T-cell (primary cell): ENCODE measurements around the gene INTU. TPM values are rescaled to one million over a fixed set of nuclear protein-coding genes. Genes with fewer than 3 reads are reported as not detected.

Experiments used
- ATAC-seq, 4 experiments: fragments of 200-7000 bp in 3 of 4; fragments of 150-1000 bp in 1 of 4; cut with Tn5 transposase; replicated peaks in 1 of 4; 1 replicate in 3 of 4; 2 replicates in 1 of 4; pipeline ENCODE4 v1.10.0; 2021; ENCODE audit warnings: moderate library complexity in 3 of 4, mild to moderate bottlenecking in 2 of 4, moderate number of reproducible peaks in 1 of 4
- CTCF ChIA-PET, 2 donors: fragments of 300-600 bp; sonication (Branson Sonifier 250); formaldehyde crosslinking; loops; one replicate each; lab custom pipeline; 2022; ENCODE audit warnings: antibody characterized with exemption in 2 of 2; lab: Charles Lee
- POLR2A ChIA-PET, 2 donors: fragments of 300-600 bp; sonication (Branson Sonifier 250); formaldehyde crosslinking; loops; one replicate each; lab custom pipeline; 2022; ENCODE audit warnings: antibody characterized with exemption in 2 of 2; lab: Charles Lee
- DNase-seq, 35 experiments: peaks; one replicate each; pipeline versions ENCODE4 v3.0.0 to v3.0.0-alpha.2; 2013 to 2023
- H3K27ac ChIP-seq: one replicate; pipeline ENCODE4 v1.5.1; 2013; ENCODE audit warnings: low read length
- H3K27me3 ChIP-seq, 2 experiments: replicated peaks in 1 of 2; 1 replicate in 1 of 2; 2 replicates in 1 of 2; pipeline versions ENCODE4 v1.6.1 to v1.7.0; 2013; ENCODE audit warnings: low read length in 1 of 2, mixed read lengths in 1 of 2; ENCODE audit not compliant: control insufficient read depth in 2 of 2, insufficient read depth in 2 of 2; ENCODE audit errors: extremely low read depth in 1 of 2
- H3K36me3 ChIP-seq, 2 donors: 1 replicate in 1 of 2; 2 replicates in 1 of 2; pipeline versions ENCODE4 v1.6.1 to v1.7.0; 2013; ENCODE audit warnings: low read length in 1 of 2; ENCODE audit not compliant: control insufficient read depth in 2 of 2, insufficient read depth in 1 of 2; ENCODE audit errors: extremely low read depth in 1 of 2
- H3K4me1 ChIP-seq, 2 experiments: 1 replicate in 1 of 2; 2 replicates in 1 of 2; pipeline versions ENCODE4 v1.6.1 to v1.7.0; 2013; ENCODE audit warnings: low read length in 2 of 2, mixed read lengths in 1 of 2; ENCODE audit not compliant: insufficient read depth in 2 of 2, control insufficient read depth in 1 of 2; ENCODE audit errors: extremely low read depth in 1 of 2
- H3K4me3 ChIP-seq, 2 donors: 1 replicate in 1 of 2; 2 replicates in 1 of 2; pipeline versions ENCODE4 v1.5.1 to v1.7.0; 2013; ENCODE audit warnings: mild to moderate bottlenecking in 2 of 2, low read length in 1 of 2, moderate library complexity in 1 of 2; ENCODE audit not compliant: control insufficient read depth in 1 of 2; ENCODE audit errors: extremely low read depth in 1 of 2
- H3K9me3 ChIP-seq: 2 replicates; pipeline ENCODE4 v1.7.0; 2013
- H3K27ac Mint-ChIP-seq, 2 donors: one replicate each; pipeline ENCODE4 v1.8.0; 2020 to 2021; ENCODE audit warnings: mild to moderate bottlenecking in 2 of 2, mixed read lengths in 2 of 2
- H3K27me3 Mint-ChIP-seq, 2 donors: one replicate each; pipeline ENCODE4 v1.8.0; 2021 to 2022; ENCODE audit warnings: mixed read lengths in 2 of 2
- H3K36me3 Mint-ChIP-seq: one replicate; pipeline ENCODE4 v1.8.0; 2021; ENCODE audit warnings: mixed read lengths
- H3K4me1 Mint-ChIP-seq, 3 donors: one replicate each; pipeline ENCODE4 v1.8.0; 2020 to 2022; ENCODE audit warnings: mixed read lengths in 3 of 3, mild to moderate bottlenecking in 1 of 3
- H3K4me3 Mint-ChIP-seq, 3 donors: one replicate each; pipeline ENCODE4 v1.8.0; 2020 to 2022; ENCODE audit warnings: mild to moderate bottlenecking in 3 of 3, mixed read lengths in 3 of 3, moderate library complexity in 3 of 3
- H3K9me3 Mint-ChIP-seq, 3 donors: one replicate each; pipeline ENCODE4 v1.8.0; 2020 to 2022; ENCODE audit warnings: mixed read lengths in 3 of 3
- WGBS: methylation state at CpG from one replicate; pipeline ENCODE4 v1.1.5; 2013; ENCODE audit warnings: missing lambda C conversion rate; ENCODE audit not compliant: insufficient coverage; 5-methylcytosine and 5-hydroxymethylcytosine counted together
- total RNA-seq, 35 experiments: library from RNA in 6 of 35; stranded (reverse) in 6 of 35; fragments of 120-200 nt in 1 of 35; gene quantifications; one replicate each; pipeline versions ENCODE4 v1.2.1 to v1.2.4 and lab custom pipeline; 2013 to 2026

INTU gene
- total RNA-seq, 5 donors from 2014 or later (not counting 1 experiment from before 2014, with no cell fraction given), result 0.13 to 0.44 (median 0.19) TPM; not detected in 2

DNA sequence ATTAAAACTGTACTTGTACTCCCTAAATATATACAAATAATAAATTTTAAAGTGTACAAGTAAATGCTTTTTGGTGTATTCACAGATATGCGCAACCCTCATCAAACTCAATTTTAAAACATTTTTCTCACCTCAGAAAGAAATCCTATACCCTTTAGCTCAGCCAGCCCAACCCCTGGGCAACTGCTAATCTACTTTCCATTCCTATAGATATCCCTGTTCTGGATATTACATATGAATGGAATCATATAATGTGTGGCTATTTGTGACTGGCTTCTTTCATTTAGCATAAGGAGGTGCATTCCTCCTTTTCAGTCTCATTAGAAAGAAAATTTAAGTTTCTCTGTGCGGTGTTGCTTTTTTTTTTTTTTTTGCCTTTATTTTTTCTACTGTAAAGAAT lies 39.4 kb downstream of the INTU start:
- no peaks in the 10 kb centered on the region for H3K9me3 Mint-ChIP-seq
- H3K27ac Mint-ChIP-seq, result no peak overlapping the region
- H3K27me3 Mint-ChIP-seq, result peaks cover 0 to 5% of the 10 kb centered on the region in 2 donors
- Histone ChIP-seq H3K27ac (no peak overlapping the region), H3K4me3 (no peak overlapping the region), H3K4me1 (no peaks in the 10 kb centered on the region), H3K27me3 (no peaks in the 10 kb centered on the region), H3K36me3 (no peaks in the 10 kb centered on the region), H3K9me3 (no peaks in the 10 kb centered on the region)
- WGBS, result no CpG with 5 or more reads among the region's 2 CpGs
- H3K36me3 Mint-ChIP-seq, result no peaks in the 10 kb centered on the region
- ATAC-seq (no peak), DNase-seq (no peak)
- CTCF ChIA-PET, result no interaction called here
- H3K4me1 Mint-ChIP-seq, result no peaks in the 10 kb centered on the region
- POLR2A ChIA-PET, result no interaction called here
- no peak overlapping the region for H3K4me3 Mint-ChIP-seq

DNA sequence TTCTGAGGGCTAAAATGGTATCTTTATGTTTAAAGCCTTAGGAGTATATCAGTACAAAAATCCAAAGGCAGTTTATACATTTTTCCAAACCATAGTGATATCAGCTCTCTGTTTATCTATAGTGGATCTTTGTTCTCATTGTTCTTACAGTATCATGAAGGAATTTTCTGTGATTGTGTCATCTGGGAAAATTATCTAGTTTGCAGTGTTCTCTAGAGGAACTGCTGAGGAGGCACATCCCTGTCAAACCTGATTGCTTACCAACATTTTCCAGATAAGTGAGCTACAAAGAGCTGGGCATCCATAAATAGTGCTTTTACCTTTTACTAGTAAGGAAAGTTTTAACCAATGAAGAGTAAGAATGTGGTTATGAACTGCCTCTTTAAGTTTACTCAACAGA lies 52.5 kb downstream of the INTU start:
- POLR2A ChIA-PET, result interaction anchor here in 1 of 2 donors (0.6 kb wide), 1 partner anchor 471 kb away, joined by 9 read pairs; no protein-coding TSS in a partner anchor
- no peak for ATAC-seq

DNA sequence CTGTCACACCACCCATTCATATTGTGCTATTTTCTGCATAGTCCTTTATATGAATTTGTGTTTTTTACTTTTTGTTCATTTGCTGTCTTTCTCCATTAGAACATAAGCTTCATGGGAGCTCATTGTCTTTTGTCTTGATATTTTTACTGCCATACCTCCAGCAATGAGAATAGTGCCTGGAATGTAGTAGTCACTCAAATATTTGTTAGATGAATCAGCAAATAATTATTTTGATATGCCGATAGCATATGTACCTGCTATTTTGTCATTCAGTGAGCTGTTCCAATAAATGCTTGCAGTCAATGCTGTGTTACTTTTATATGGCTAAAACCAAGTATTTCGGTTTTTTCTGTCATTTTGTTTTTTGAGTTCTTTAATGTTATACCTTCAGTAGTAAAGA lies 53.9 kb downstream of the INTU start:
- Histone ChIP-seq H3K9me3 (no peaks in the 10 kb centered on the region), H3K27ac (no peak overlapping the region), H3K36me3 (no peaks in the 10 kb centered on the region), H3K4me3 (no peak overlapping the region), H3K27me3 (no peaks in the 10 kb centered on the region), H3K4me1 (no peaks in the 10 kb centered on the region)
- CTCF ChIA-PET, result no interaction called here
- Mint-ChIP-seq H3K4me3 (no peak overlapping the region), H3K4me1 (no peaks in the 10 kb centered on the region), H3K27me3 (no peaks in the 10 kb centered on the region), H3K27ac (no peak overlapping the region), H3K36me3 (no peaks in the 10 kb centered on the region), H3K9me3 (no peaks in the 10 kb centered on the region)
- 100% methylated on average over 1 of the region's 2 CpGs for WGBS
- POLR2A ChIA-PET, result no interaction called here
- ATAC-seq, result no peak
- no peak for DNase-seq

More for the DNA sequence above, 52.5 kb downstream of the INTU start:
- no peak overlapping the region for H3K27ac Mint-ChIP-seq
- no peak for DNase-seq
- Histone ChIP-seq H3K36me3 (no peaks in the 10 kb centered on the region), H3K27me3 (no peaks in the 10 kb centered on the region), H3K27ac (no peak overlapping the region), H3K4me1 (no peaks in the 10 kb centered on the region), H3K4me3 (no peak overlapping the region), H3K9me3 (no peaks in the 10 kb centered on the region)
- H3K36me3 Mint-ChIP-seq, result no peaks in the 10 kb centered on the region
- CTCF ChIA-PET, result no interaction called here
- no peaks in the 10 kb centered on the region for H3K27me3 Mint-ChIP-seq
- H3K4me3 Mint-ChIP-seq, result no peak overlapping the region
- no peaks in the 10 kb centered on the region for H3K4me1 Mint-ChIP-seq
- H3K9me3 Mint-ChIP-seq, result no peaks in the 10 kb centered on the region

DNA sequence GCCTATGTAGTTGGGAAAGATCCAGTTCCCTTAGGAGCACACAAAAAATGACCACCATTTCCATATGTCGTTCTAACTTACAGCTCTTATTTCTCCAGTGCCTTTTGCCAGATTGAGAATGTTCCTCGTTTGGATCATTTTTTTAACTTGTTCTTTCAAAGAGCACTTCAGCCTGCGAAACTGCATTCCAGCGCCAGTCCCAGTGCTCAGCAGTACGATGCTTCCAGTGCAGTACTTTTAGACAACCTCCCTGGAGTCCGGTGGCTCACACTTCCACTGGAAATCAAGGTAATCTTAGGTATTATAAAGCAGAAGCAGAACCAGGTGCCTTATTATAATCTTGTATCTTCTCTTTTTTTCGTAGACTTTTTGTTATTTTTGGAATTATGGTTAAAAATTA lies 54.8 kb downstream of the INTU start:
- H3K4me1 ChIP-seq, result no peaks in the 10 kb centered on the region
- POLR2A ChIA-PET, result no interaction called here
- no peaks in the 10 kb centered on the region for H3K36me3 Mint-ChIP-seq
- DNase-seq, result no peak
- H3K4me3 ChIP-seq, result no peak overlapping the region
- H3K4me3 Mint-ChIP-seq, result no peak overlapping the region
- CTCF ChIA-PET, result no interaction called here
- H3K27me3 ChIP-seq, result no peaks in the 10 kb centered on the region
- no peak overlapping the region for H3K27ac Mint-ChIP-seq
- WGBS, result 83% methylated on average over 5 of the region's 7 CpGs
- H3K36me3 ChIP-seq, result no peaks in the 10 kb centered on the region
- H3K9me3 Mint-ChIP-seq, result peaks cover 0 to 3% (median 0%) of the 10 kb centered on the region in 3 donors
- H3K27me3 Mint-ChIP-seq, result no peaks in the 10 kb centered on the region
- no peaks in the 10 kb centered on the region for H3K4me1 Mint-ChIP-seq
- no peak overlapping the region for H3K27ac ChIP-seq
- no peak for ATAC-seq
- H3K9me3 ChIP-seq, result no peaks in the 10 kb centered on the region

DNA sequence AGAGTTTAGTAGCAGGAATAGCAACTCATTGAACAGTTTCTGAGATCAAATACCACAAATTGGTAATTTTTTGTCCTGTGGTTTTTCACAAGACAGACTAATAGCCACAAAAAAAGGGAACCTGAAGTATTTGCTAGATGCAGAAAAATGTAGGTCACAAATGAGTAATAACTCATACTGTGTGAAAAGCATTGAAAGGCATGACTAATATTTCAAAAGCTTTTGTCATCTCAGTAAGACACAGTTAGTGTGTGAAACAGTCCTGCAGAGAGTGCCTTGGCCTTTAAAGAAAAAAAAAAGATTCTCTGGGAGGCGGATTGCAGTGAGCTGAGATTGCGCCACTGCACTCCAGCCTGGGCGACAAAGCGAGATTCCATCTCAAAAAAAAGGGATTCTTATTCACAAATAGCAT lies 66.0 kb downstream of the INTU start:
- Histone ChIP-seq H3K9me3 (no peaks in the 10 kb centered on the region), H3K27ac (no peak overlapping the region), H3K27me3 (no peaks in the 10 kb centered on the region), H3K4me1 (no peaks in the 10 kb centered on the region), H3K36me3 (no peaks in the 10 kb centered on the region), H3K4me3 (no peak overlapping the region)
- Mint-ChIP-seq H3K4me1 (no peaks in the 10 kb centered on the region), H3K9me3 (peaks cover 6 to 9% (median 7%) of the 10 kb centered on the region in 3 donors), H3K27ac (no peak overlapping the region), H3K27me3 (peaks cover 5 to 6% of the 10 kb centered on the region in 2 donors), H3K4me3 (no peak overlapping the region), H3K36me3 (no peaks in the 10 kb centered on the region)
- no CpG with 5 or more reads among the region's 4 CpGs for WGBS
- ChIA-PET POLR2A (no interaction called here), CTCF (no interaction called here)
- DNase-seq (no peak), ATAC-seq (no peak)

DNA sequence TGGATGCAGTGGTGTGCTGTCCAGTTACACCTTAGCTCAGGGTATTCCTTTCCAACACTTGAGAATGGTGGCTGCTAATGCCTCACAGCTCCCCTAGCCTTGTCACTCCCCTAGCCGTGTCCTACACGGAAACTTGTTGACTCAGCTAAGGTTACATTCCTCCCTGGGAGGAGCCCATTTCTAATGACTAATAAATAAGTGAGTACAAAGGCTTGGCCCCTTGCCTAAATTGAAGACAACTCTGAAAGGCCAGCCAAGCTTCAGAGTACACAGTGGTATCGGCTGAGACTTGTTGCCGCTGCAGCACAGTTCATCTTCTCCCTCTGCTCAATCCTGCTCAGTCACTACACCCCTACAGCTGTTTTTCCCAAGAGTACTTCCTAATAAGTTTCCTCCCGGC lies 76.2 kb downstream of the INTU start:
- Histone ChIP-seq H3K27me3 (no peaks in the 10 kb centered on the region), H3K4me3 (no peak overlapping the region), H3K4me1 (no peaks in the 10 kb centered on the region), H3K9me3 (no peaks in the 10 kb centered on the region), H3K36me3 (no peaks in the 10 kb centered on the region), H3K27ac (no peak overlapping the region)
- H3K9me3 Mint-ChIP-seq, result peaks cover 0 to 4% (median 0%) of the 10 kb centered on the region in 3 donors
- H3K4me3 Mint-ChIP-seq, result no peak overlapping the region
- H3K27ac Mint-ChIP-seq, result no peak overlapping the region
- no peak for DNase-seq
- peaks cover 0 to 7% of the 10 kb centered on the region in 2 donors for H3K27me3 Mint-ChIP-seq
- no peaks in the 10 kb centered on the region for H3K36me3 Mint-ChIP-seq
- no peak for ATAC-seq
- 100% methylated on average over 2 of the region's 5 CpGs for WGBS
- ChIA-PET POLR2A (no interaction called here), CTCF (no interaction called here)
- H3K4me1 Mint-ChIP-seq, result no peaks in the 10 kb centered on the region

DNA sequence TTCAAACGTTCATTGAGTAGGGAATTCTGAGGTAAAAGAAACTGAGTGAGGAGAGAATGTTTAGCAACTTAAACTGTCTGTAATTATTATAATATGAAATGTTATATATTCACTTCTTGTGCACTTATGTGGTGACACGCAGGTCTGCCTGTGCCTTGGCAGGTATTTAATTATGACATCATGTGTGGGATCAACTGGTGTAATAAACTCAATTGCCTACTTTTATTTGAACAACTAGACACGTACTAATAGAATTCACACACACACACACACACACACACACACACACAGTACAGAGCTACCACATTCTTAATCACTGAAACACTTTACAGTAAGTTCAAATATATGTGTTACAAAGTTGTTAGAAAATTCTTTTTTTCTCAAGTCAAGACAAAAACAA lies 76.7 kb downstream of the INTU start:
- no peak overlapping the region for H3K4me3 Mint-ChIP-seq
- Histone ChIP-seq H3K9me3 (no peaks in the 10 kb centered on the region), H3K4me3 (no peak overlapping the region), H3K27me3 (peaks cover 0 to 2% of the 10 kb centered on the region in 2 experiments), H3K36me3 (no peaks in the 10 kb centered on the region), H3K27ac (no peak overlapping the region), H3K4me1 (no peaks in the 10 kb centered on the region)
- H3K4me1 Mint-ChIP-seq, result no peaks in the 10 kb centered on the region
- DNase-seq (no peak), ATAC-seq (no peak)
- ChIA-PET CTCF (no interaction called here), POLR2A (no interaction called here)
- no CpG with 5 or more reads among the region's 3 CpGs for WGBS
- peaks cover 0 to 4% (median 0%) of the 10 kb centered on the region in 3 donors for H3K9me3 Mint-ChIP-seq
- H3K27ac Mint-ChIP-seq, result no peak overlapping the region
- peaks cover 1 to 7% of the 10 kb centered on the region in 2 donors for H3K27me3 Mint-ChIP-seq
- H3K36me3 Mint-ChIP-seq, result no peaks in the 10 kb centered on the region
